WTC11 (cell line): ENCODE data around the gene FOXS1.

Experiments used
- CBFB ChIP-seq: sonication (generic); formaldehyde crosslinking; IDR thresholded peaks from 2 replicates; pipeline ENCODE4 v1.8.1; 2022; ENCODE audit warnings: mild to moderate bottlenecking, low read depth, missing genetic modification reagents
- CTCF ChIP-seq: fragments of 200-600 bp; IDR thresholded peaks from 2 replicates; pipeline ENCODE4 v1.8.0; 2022; ENCODE audit warnings: antibody characterized with exemption
- FOXJ3 ChIP-seq: sonication (generic); formaldehyde crosslinking; IDR thresholded peaks from 2 replicates; pipeline ENCODE4 v1.9.0; 2021; ENCODE audit warnings: missing genetic modification reagents, mild to moderate bottlenecking, borderline replicate concordance
- FOXK1 ChIP-seq: sonication (generic); formaldehyde crosslinking; IDR thresholded peaks from 2 replicates; pipeline ENCODE4 v1.8.0; 2022; ENCODE audit warnings: mild to moderate bottlenecking, moderate library complexity, missing genetic modification reagents
- NR2C2 ChIP-seq: sonication (generic); formaldehyde crosslinking; IDR thresholded peaks from 2 replicates; pipeline ENCODE4 v1.8.0; 2022; ENCODE audit warnings: mild to moderate bottlenecking, missing genetic modification reagents
- RELA ChIP-seq: sonication (generic); formaldehyde crosslinking; IDR thresholded peaks from 2 replicates; pipeline ENCODE4 v1.8.1; 2022; ENCODE audit warnings: missing genetic modification reagents, mild to moderate bottlenecking, borderline replicate concordance
- SP1 ChIP-seq: sonication (generic); formaldehyde crosslinking; conservative IDR thresholded peaks from 2 replicates; pipeline ENCODE4 v1.8.1; 2022; ENCODE audit warnings: missing genetic modification reagents
- ZNF138 ChIP-seq: sonication (generic); formaldehyde crosslinking; conservative IDR thresholded peaks from 2 replicates; pipeline ENCODE4 v1.8.1; 2022; ENCODE audit warnings: mild to moderate bottlenecking, moderate library complexity, missing genetic modification reagents
- ZNF263 ChIP-seq: sonication (generic); formaldehyde crosslinking; IDR thresholded peaks from 2 replicates; pipeline ENCODE4 v1.8.1; 2022; ENCODE audit warnings: low read depth, mild to moderate bottlenecking, moderate library complexity, missing genetic modification reagents
- ZNF532 ChIP-seq: fragments of 250-450 bp; sonication (Bioruptor Pico); IDR thresholded peaks from 2 replicates; pipeline ENCODE4 v1.9.0; 2021; ENCODE audit warnings: mild to moderate bottlenecking, borderline replicate concordance

DNA sequence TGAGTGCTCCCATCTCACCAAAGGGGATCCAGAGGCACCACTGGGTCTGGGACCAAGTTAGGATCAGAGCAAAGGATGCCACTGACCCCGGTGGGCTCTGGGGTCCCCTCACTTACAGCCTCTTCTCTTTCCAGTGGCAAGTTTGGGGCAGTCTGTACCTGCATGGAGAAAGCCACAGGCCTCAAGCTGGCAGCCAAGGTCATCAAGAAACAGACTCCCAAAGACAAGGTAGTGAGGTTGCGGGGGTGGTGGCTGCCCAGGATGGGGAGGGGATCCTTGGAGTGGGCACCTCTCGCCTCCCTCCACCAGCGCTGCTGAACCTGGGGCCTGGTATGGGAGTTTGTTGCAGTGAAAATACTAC, 21.3 kb downstream of the FOXS1 start:
- TF ChIP-seq FOXJ3 (CRISPR knock-in tag) = no peak
- TF ChIP-seq CTCF = no peak
- no peak for TF ChIP-seq RELA (CRISPR knock-in tag)
- no peak for TF ChIP-seq SP1
- TF ChIP-seq NR2C2 = no peak
- no peak for TF ChIP-seq ZNF263 (CRISPR knock-in tag)
- TF ChIP-seq ZNF532 (CRISPR knock-in tag) = no peak
- no peak for TF ChIP-seq CBFB
- no peak for TF ChIP-seq FOXK1 (CRISPR knock-in tag)
- no peak for TF ChIP-seq ZNF138 (CRISPR knock-in tag)
